Upper lobe of left lung (tissue), 4 donors: ENCODE data around the gene DIP2A.

Experiments used
- CTCF ChIP-seq, 6 experiments: fragments of 450-650 bp in 4 of 6; fragments of 200-600 bp in 2 of 6; sonication (generic) in 2 of 6; IDR thresholded peaks; one replicate each; pipeline ENCODE4 v1.5.1; 2016 to 2019; ENCODE audit warnings: antibody characterized with exemption in 6 of 6
- POLR2A ChIP-seq, 4 donors: fragments of 450-650 bp; IDR thresholded peaks; one replicate each; pipeline ENCODE4 v1.5.1; 2016 to 2017; ENCODE audit warnings: antibody characterized with exemption in 4 of 4, mild to moderate bottlenecking in 2 of 4

GRCh38 chr21:46437096-46437498 is 21.6 kb upstream of the DIP2A start:
- TF ChIP-seq CTCF (IDR thresholded peaks at IDR 0.05) = no peak
- no peak for TF ChIP-seq POLR2A (IDR thresholded peaks at IDR 0.05)
